ENCODE results near the gene NOD2.

GRCh38 chr16:50742576-50743200 lies 49.3 kb downstream of the NOD2 start:
- TF ChIP-seq CTCF (IDR thresholded peaks at IDR 0.05; ENCODE audit: insufficient read depth, low read depth, low read length), result no peak
- TF ChIP-seq EZH2 (IDR thresholded peaks at IDR 0.05; ENCODE audit: insufficient read depth, low read length), result no peak

All from astrocyte (in vitro differentiated cells and primary cell).